HG02678 (cell line): Measurements from ENCODE around the gene REEP3.
"Not testable (repeated sequence)": the region's sequence is repeated elsewhere in the genome, so short reads cannot be mapped to it uniquely, and the experiment has no call there.

Experiments
- ATAC-seq: cut with Tn5 transposase; IDR thresholded peaks from one replicate; pipeline ENCODE4 v1.9.1; 2021; ENCODE audit warnings: mild to moderate bottlenecking, moderate library complexity; ENCODE audit not compliant: unreplicated experiment

Gene REEP3

DNA sequence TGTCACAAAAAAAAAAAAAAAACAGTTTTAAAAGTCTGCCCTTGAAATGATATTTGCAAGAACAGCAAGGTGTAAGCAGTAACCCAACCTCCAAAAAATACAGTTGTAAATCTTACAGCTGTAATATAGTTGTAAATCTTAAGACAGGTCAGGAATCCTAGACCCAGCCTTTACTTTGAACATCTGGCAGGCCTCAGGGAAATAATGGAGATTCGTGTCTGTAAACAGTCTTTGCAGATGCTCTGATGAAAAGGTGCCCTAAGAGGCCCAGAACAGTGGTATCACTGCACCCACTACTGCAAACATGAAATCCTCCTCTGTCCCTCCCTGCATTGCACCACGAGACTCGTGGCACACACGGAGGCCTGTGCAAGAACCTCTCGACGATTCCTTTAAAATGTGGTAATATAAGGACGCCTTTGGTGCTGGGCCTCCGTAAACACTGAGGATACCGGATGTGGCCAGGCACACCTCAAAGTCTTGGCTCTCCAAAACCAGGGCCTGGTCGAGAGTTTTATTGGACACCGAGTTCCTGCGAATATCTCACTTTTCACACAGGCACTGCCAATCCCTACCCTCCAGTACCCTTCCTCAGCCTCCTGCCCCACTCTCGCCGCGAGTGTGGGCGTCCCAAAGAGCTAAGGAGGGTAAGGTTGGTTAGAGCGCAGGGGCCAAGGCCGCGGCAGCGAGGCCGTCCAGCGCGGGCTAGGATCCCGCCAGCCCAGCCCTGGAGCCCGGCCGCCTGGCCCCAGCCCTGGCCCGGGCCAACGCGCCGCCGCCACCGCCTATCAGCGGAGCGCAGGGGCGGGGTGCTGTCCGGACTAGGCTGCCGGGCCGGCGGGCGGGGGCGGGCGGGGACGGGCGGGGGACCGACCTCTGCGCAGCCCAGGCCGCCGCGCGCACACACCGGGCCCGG is at the start of gene REEP3:
TSS of gene REEP3 (plus strand) at position 902 of the 916 bp plus-strand sequence. CDS start 145 bp downstream, outside the sequence.
- ATAC-seq = peak; percentile 75

- ATAC-seq = no peak
Measured at GRCh38 chr10:63474488-63474887, 46.7 kb upstream of the REEP3 start.

DNA sequence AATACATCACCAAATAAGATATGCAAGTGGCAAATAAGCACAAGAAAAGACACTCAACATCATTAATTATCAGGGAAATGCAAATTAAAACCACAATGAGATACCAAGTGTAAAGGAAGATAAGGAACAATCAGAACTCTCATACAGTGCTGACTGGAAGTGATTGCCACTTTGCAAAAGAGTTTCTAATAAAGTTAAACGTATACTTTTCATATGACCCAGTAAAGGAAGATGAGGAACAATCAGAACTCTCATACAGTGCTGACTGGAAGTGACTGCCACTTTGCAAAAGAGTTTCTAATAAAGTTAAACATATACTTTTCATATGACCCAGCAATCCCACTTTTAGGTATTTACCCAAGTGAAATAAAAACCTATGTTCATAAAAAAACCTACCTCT is 43.3 kb upstream of the REEP3 start:
- no peak for ATAC-seq

- ATAC-seq = no peak
Measured at GRCh38 chr10:63478564-63478963, 42.6 kb upstream of the REEP3 start.

DNA sequence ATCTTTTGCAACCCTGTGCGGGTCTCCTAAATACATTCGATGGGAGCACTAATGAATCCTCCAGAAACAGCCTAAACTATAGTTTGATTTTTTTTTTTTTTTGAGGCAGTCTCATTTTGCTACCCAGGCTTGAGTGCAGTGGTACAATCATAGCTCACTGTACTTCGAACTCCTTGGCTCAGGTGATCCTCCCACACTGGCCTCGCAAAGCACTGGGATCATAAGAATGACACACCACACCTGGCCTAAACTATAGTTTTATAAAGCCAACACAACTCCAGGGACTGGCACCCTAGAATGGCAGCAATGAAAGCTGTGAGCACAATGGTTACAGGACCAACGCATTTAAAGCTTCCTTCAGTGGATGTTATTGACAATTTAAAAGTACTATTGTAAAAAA is 41.0 kb upstream of the REEP3 start:
- no peak for ATAC-seq

GRCh38 chr10:63481815-63482421 is 39.3 kb upstream of the REEP3 start:
- no peak for ATAC-seq

- no peak for ATAC-seq
Measured at GRCh38 chr10:63483983-63484382, 37.2 kb upstream of the REEP3 start.

DNA sequence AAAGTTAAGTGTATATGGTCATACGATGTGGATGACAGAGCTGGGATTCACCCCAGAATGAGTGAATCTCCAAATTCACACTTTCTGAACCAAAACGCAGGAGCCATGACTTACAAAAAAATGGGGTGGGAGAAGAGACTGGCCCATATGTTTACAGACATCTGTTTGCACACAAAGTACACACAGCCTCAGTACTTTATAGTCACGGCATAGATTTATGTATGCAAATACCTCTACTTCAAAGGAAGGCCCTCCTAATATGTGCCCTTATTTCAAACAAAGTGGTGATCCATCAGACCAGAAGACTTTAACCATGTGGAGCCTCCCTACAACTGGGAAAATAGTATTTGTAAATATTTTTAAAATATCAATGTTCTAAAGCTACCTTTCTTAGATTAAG is 33.2 kb upstream of the REEP3 start:
- ATAC-seq = no peak

GRCh38 chr10:63489838-63490237 is 31.4 kb upstream of the REEP3 start:
- ATAC-seq = no peak

DNA sequence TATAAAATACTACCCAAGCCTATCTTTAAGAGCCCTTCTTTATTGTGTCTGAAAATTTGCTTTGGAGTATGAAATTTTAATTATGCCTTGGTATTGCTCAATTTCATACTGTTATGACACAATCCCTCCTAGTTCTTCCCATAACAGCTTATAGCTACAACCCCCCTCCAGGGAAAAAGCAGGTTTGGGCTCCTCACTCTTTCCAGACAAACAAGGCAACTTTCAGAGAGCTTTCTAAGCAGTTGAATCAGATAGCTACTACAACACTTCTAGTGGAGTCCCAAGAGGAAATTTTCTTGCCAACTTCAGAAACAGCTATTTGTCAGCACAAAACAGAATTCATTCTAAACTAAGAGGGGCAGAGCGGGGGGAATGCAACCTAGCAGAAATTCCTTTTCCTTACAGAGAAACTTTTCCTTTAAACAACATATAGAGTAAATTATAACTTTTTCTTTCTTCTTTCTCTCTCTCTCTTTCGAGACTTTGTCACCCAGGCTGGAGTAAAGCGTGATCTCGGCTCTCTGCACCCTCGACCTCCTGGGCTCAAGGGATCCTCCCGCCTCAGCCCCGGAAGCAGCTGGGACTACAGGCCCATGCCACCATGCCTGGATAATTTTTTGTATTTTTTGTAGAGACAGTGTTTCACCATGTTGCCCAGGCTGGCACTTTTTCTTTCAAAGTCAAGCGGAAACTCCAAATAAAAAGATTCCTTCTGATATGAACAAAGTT is 29.4 kb upstream of the REEP3 start:
- ATAC-seq = no peak

- not testable (repeated sequence) for ATAC-seq
Measured at GRCh38 chr10:63492317-63492690, 28.9 kb upstream of the REEP3 start.

DNA sequence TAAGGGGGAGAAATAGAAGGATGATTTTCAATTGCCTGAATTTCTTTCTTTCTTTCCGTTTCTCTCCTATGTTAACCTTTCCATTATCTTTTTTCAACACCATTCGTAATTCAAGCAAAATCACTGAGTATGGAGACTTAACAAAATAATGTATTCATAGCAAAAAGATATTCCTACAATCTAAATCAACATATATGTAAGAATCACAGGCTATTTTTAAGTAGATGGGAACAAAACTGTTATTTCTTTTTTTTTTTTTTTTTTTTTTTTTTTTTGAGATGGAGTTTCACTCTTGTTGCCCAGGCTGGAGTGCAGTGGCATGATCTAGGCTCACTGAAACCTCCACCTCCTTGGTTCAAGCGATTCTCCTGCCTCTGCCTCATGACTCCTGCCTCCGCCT is 28.2 kb upstream of the REEP3 start:
- no peak for ATAC-seq

DNA sequence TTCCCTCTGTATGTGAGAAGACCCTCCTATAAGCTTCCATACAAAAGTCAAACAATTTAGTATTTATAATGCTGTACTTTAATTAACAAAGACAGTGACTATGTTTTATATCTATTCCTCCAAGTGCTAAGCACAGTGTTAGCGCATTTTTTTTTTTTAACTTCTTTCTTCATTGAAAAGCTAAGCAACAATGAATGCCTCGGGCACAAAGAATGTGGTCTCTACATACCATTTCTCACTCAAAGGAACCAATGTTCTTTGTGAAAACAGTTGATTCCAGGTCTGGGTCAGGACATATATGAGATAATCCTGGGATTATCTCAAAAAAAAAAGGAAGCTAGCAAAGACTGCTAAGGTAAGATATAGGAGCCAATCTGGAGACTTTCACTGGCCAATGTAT is 26.2 kb upstream of the REEP3 start:
- no peak for ATAC-seq

GRCh38 chr10:63496561-63496960 is 24.6 kb upstream of the REEP3 start:
- no peak for ATAC-seq

- no peak for ATAC-seq
Measured at GRCh38 chr10:63497321-63497720, 23.9 kb upstream of the REEP3 start.

GRCh38 chr10:63498665-63499064 is 22.5 kb upstream of the REEP3 start:
- no peak for ATAC-seq

DNA sequence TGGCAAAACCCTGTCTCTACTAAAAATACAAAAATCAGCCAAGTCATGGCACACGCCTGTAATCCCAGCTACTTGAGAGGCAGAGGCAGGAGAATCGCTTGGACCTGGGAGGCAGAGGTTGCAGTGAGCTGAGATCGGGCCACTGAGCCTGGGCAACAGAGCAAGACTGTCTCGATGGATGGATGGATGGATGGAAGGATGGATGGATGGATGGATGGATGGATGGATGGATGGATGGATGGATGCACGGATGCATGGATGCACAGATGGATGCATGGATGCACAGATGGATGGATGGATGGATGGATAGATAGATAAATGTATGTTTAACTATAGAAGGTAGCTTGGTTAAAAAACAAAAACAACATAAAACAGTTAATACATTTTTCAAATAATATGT is 20.6 kb upstream of the REEP3 start:
- not testable (repeated sequence) for ATAC-seq

DNA sequence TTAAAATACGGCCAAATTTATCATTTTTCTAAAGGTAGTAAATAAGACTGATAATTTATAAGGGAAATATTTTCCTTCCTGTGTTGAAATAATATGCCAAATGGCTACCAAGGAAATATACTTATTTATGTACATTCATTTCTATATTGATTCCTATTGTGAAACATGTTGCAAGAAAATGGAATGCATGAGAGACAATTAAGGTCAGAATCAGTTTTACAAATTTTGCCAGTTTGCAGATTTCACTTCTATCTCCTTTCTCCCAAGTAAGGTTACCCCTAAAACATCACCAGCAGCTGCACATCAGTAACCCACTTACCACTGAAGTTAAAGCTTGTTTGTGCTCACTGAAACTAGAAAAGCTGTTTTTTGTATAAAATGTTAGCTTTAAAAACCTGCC is 19.2 kb upstream of the REEP3 start:
- no peak for ATAC-seq

GRCh38 chr10:63502832-63503231 is 18.4 kb upstream of the REEP3 start:
- ATAC-seq = no peak

DNA sequence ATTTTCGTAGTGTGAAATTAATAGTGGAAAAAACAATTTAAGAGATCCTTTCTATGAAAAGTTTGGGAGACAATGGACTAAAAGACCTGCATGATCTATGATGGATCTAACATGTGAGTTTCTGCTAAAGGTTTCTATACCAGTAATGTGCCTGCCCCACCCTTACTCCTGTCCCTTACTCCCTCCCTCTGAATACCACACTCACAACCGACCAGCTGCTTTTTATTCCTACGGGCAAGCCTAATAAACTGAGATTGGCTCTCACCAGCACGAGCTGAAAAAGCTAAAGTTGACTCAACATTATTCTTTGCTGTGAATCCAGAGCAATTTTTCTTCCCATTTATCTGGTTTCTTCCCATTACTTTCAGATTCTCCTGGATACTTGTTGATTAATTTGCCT is 17.8 kb upstream of the REEP3 start:
- no peak for ATAC-seq

DNA sequence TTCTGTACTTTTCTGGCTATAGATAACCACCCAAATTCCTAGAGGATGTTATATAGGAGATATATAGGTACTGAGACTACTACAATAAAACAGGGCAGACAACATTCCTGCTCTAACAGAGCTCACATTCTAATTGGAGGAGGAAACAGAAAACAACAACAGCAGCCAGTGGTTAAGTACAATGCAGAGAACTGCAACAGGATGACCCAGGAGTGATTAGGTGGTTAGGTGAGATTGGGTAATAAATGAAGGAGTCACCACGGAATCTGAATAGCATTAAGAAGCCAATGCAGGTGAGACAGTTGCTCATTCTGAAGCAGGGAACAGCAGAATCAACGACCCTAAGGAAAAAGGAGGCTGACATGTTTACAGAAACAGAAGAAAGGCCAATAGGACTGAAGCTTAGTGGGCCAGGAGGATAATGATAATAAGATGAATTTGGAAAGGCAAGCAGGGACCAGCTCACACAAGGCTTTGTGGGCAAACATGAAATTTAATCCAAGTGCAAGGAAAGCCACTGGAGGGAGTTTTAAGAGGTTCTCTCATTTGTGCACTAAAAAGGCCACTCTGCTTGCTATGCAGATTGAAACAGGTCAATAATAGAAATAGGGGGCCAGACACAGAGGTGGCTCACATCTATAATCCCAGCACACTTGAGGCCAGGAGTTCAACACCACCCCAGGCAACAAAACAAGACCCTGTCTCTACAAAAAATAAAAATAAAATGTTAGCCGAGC is 16.9 kb upstream of the REEP3 start:
- no peak for ATAC-seq
